Esophagus muscularis mucosa (tissue), 4 donors: ENCODE results near the gene LRGUK.

Experiments used
- EP300 ChIP-seq: sonication (generic); formaldehyde crosslinking; IDR thresholded peaks from one replicate; pipeline ENCODE4 v1.6.1; 2017; ENCODE audit warnings: antibody characterized with exemption
- POLR2A ChIP-seq: fragments of 450-650 bp; IDR thresholded peaks from one replicate; pipeline ENCODE4 v1.6.1; 2017; ENCODE audit warnings: antibody characterized with exemption, moderate library complexity, mild to moderate bottlenecking, low read depth
- POLR2AphosphoS5 ChIP-seq, 2 donors: sonication (generic); formaldehyde crosslinking; IDR thresholded peaks; one replicate each; pipeline ENCODE4 v1.6.1; 2017; ENCODE audit warnings: antibody characterized with exemption in 2 of 2
- TF ChIP-seq, protein P1 (sequence below), 3 experiments: fragments of 200-600 bp in 2 of 3; fragments of 450-650 bp in 1 of 3; sonication (generic) in 2 of 3; IDR thresholded peaks; one replicate each; pipeline ENCODE4 v1.5.1; 2017 to 2019; ENCODE audit warnings: antibody characterized with exemption in 3 of 3, mild to moderate bottlenecking in 2 of 3, moderate library complexity in 1 of 3

DNA sequence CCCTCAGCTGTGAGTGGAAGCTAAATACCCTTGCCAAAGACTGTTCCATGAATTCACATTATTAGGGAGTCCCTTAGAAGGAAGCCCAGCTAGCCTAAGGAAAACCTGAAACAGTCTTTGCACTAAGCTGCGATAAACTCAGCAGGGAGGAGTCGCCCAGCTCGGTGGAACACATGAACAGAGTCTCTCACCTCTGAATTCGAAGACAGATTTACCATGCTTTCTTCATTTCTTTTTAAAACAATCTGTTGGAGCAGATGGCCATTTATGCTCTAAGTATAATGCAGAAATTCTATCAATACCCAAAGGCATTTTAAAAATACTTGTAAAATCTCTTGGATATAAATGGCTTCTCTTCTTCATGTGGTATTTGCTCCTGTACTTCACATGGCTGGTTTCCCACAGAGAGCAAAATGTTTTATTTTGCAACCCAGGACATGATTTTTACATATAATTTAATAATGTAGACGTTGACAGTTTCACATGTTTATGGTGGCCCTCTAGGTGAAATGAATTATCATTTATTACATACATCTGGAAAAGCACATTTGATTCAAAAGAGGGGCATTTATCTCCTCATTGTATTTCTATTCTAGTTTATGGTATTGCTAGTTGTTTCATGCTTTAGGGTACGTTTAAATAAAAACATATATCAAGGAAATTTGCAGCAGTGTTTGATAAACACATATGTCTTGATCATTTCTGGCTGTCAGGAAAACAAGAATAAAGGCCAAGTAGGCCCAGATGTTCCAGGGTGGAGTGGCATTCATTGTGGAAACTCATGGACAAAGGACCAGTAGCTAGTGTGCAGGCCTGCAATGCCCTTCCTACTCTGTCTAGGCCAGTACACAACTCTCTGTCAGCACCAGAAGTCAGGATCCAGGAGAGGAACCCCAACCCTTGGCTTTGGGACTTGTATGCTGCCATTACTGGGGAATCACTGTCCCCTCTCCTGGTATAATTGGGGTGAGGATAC, 52.2 kb downstream of the LRGUK start:
- TF ChIP-seq, protein P1, sequence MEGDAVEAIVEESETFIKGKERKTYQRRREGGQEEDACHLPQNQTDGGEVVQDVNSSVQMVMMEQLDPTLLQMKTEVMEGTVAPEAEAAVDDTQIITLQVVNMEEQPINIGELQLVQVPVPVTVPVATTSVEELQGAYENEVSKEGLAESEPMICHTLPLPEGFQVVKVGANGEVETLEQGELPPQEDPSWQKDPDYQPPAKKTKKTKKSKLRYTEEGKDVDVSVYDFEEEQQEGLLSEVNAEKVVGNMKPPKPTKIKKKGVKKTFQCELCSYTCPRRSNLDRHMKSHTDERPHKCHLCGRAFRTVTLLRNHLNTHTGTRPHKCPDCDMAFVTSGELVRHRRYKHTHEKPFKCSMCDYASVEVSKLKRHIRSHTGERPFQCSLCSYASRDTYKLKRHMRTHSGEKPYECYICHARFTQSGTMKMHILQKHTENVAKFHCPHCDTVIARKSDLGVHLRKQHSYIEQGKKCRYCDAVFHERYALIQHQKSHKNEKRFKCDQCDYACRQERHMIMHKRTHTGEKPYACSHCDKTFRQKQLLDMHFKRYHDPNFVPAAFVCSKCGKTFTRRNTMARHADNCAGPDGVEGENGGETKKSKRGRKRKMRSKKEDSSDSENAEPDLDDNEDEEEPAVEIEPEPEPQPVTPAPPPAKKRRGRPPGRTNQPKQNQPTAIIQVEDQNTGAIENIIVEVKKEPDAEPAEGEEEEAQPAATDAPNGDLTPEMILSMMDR (IDR thresholded peaks at IDR 0.05): no peak
- TF ChIP-seq POLR2AphosphoS5 (IDR thresholded peaks at IDR 0.05): no peak
- TF ChIP-seq POLR2A: no peak
- no peak for TF ChIP-seq EP300
